ENCODE results near the gene EPB41L2.

DNA sequence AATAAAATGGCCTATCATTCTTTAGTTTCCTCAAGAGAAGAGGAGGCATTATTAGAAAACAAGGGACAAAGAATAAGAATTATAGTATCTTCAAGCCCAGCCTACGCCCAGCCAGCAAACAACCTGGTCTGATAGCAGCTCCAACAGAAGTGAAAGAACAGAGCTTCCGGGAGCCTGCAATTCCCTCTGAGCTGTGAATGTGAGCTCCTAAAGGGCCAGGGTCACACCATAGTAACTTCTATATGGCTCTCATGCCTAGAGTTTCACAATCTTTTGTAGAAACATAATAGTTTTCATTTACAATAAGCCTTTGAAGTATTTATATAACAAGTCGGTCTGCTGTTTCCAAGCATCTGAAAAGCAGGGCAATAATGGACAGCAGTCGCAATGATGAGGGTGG, 119.3 kb downstream of the EPB41L2 start:
- TF ChIP-seq POLR2AphosphoS5 (IDR thresholded peaks at IDR 0.05), result no peak
- TF ChIP-seq, protein P1, sequence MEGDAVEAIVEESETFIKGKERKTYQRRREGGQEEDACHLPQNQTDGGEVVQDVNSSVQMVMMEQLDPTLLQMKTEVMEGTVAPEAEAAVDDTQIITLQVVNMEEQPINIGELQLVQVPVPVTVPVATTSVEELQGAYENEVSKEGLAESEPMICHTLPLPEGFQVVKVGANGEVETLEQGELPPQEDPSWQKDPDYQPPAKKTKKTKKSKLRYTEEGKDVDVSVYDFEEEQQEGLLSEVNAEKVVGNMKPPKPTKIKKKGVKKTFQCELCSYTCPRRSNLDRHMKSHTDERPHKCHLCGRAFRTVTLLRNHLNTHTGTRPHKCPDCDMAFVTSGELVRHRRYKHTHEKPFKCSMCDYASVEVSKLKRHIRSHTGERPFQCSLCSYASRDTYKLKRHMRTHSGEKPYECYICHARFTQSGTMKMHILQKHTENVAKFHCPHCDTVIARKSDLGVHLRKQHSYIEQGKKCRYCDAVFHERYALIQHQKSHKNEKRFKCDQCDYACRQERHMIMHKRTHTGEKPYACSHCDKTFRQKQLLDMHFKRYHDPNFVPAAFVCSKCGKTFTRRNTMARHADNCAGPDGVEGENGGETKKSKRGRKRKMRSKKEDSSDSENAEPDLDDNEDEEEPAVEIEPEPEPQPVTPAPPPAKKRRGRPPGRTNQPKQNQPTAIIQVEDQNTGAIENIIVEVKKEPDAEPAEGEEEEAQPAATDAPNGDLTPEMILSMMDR (IDR thresholded peaks at IDR 0.05), result no peak
- TF ChIP-seq EP300 (IDR thresholded peaks at IDR 0.05), result no peak
